ENCODE data around the gene C1orf174.

DNA sequence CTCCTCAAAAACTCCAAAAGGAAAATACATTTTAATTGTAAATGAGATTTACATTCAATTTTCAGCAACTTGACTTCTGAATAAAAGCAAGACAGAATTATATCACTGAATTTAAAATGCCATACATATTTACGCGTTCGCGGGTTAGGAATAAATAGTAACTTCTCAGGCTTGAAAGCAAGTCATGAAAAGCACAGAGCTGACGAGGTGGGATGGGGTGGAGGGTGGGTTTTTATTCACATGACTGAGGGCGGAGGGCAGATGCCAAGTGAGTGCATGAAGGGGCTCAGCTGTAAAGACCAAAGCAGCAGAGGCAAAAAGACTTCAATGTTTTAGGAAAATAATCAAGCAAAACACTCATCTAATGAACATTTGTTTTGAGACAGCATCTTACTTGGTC, 48.8 kb downstream of the C1orf174 start:
- TF ChIP-seq, protein P1, sequence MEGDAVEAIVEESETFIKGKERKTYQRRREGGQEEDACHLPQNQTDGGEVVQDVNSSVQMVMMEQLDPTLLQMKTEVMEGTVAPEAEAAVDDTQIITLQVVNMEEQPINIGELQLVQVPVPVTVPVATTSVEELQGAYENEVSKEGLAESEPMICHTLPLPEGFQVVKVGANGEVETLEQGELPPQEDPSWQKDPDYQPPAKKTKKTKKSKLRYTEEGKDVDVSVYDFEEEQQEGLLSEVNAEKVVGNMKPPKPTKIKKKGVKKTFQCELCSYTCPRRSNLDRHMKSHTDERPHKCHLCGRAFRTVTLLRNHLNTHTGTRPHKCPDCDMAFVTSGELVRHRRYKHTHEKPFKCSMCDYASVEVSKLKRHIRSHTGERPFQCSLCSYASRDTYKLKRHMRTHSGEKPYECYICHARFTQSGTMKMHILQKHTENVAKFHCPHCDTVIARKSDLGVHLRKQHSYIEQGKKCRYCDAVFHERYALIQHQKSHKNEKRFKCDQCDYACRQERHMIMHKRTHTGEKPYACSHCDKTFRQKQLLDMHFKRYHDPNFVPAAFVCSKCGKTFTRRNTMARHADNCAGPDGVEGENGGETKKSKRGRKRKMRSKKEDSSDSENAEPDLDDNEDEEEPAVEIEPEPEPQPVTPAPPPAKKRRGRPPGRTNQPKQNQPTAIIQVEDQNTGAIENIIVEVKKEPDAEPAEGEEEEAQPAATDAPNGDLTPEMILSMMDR (IDR thresholded peaks at IDR 0.05; ENCODE audit: low read length), result no peak
- no peak for TF ChIP-seq EZH2 (IDR thresholded peaks at IDR 0.05; ENCODE audit: borderline replicate concordance, low read length)

All from OCI-LY1 (cell line).